Cardiac fibroblast (primary cell): Measurements from ENCODE around the gene ZNF444.

ENCODE experiments used
- DNase-seq, 2 donors: peaks; one replicate each; pipeline versions ENCODE4 v3.0.0 to v3.0.0-alpha.2; 2010; ENCODE audit warnings: low read depth in 2 of 2
- H3K4me3 ChIP-seq, 2 donors: replicated peaks in 1 of 2; 1 replicate in 1 of 2; 2 replicates in 1 of 2; pipeline ENCODE4 v1.5.1; 2011; ENCODE audit warnings: low read depth in 2 of 2, low read length in 2 of 2, mild to moderate bottlenecking in 2 of 2, moderate library complexity in 1 of 2
- TF ChIP-seq, protein P1 (sequence below): IDR thresholded peaks from one replicate; pipeline ENCODE4 v1.5.1; 2011; ENCODE audit warnings: low read depth, mild to moderate bottlenecking, low read length, inconsistent platforms

The ZNF444 gene

DNA sequence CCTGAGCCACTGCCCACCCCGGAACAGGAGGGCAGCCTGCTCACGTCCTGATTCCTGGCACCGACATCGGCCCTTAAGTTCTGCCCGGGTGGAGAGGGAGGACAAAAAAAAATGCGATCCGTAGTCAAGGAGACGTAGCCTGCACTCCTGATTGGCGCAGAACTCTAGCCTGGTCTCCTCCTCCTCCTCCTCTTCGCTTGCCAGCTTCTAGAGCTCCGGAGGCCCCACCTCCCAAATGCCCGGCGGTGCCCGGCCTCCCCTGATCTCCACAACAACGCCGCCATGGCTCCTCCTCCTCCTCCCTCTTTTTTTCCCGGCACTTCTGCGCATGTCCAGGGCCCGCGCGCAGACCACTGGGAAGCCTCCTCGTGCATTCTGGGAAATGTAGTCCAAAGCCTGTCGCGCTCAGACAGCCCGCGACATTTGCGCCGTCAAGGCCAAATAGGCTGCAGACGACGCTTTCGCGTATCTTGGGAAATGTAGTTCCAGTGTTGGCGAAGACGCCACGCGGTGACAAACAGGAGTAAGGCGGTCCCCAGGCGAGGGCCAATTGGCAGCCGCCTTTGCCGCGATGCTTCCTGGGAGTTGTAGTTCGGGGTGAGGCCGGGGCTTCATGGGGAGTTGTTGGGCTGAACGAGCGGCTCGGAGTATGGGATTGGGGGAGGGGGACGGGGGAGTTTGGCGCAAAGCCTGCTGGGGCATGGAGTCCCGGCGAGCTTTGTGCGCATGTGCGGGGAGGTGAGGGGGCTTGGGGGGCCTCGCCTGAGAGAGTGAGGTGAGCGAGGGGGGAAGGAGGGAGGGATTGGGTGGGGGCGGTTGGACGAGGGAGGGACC lies at the start of gene ZNF444:
Gene ZNF444, plus strand, starts transcription at position 705 of the 834 bp plus-strand sequence. CDS start 5,625 bp downstream, outside the sequence.
- peak within 1 kb of the TSS; percentile 65 for H3K4me3 ChIP-seq
- DNase-seq: peak; percentile 100
- TF ChIP-seq, protein P1, sequence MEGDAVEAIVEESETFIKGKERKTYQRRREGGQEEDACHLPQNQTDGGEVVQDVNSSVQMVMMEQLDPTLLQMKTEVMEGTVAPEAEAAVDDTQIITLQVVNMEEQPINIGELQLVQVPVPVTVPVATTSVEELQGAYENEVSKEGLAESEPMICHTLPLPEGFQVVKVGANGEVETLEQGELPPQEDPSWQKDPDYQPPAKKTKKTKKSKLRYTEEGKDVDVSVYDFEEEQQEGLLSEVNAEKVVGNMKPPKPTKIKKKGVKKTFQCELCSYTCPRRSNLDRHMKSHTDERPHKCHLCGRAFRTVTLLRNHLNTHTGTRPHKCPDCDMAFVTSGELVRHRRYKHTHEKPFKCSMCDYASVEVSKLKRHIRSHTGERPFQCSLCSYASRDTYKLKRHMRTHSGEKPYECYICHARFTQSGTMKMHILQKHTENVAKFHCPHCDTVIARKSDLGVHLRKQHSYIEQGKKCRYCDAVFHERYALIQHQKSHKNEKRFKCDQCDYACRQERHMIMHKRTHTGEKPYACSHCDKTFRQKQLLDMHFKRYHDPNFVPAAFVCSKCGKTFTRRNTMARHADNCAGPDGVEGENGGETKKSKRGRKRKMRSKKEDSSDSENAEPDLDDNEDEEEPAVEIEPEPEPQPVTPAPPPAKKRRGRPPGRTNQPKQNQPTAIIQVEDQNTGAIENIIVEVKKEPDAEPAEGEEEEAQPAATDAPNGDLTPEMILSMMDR: no peak

DNA sequence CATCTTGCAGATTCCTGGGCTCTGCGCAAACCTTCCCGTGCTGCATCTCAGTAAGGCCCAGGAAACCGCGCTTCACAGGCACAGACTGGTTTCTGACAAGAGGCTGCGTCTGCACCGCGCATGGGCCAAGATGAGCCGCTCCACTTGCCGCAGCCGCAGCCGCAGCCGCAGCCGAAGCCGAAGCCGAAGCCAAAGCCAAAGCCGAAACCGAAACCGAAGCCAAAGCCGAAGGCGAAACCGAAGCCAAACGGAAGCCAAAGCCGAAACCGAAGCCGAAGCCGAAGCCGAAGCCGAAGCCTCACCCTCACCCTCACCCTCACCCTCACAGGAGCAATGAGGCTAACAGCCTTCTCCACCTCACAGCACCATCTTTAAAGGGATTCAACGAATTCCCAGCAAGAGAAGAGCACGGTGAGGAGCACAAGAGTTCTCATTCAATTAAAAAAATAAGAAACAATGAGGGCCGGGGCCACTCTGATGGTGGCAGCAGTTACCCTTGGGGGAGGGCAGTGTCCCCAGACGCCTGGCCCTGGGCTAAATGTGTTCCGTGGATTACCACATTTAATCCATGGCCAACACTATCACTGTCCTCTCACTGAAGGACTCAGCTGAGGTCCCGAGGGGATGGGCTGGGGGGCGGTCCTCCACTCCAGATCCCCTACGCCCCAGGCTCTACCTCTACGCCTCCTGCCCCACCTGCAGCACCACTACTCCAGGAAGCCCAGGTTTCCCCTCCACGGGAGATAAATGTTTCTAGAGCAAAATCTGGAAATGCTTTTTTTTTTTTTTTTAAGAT lies 49.1 kb upstream of the ZNF444 start:
- H3K4me3 ChIP-seq: no peak overlapping the region
- no peak for DNase-seq

DNA sequence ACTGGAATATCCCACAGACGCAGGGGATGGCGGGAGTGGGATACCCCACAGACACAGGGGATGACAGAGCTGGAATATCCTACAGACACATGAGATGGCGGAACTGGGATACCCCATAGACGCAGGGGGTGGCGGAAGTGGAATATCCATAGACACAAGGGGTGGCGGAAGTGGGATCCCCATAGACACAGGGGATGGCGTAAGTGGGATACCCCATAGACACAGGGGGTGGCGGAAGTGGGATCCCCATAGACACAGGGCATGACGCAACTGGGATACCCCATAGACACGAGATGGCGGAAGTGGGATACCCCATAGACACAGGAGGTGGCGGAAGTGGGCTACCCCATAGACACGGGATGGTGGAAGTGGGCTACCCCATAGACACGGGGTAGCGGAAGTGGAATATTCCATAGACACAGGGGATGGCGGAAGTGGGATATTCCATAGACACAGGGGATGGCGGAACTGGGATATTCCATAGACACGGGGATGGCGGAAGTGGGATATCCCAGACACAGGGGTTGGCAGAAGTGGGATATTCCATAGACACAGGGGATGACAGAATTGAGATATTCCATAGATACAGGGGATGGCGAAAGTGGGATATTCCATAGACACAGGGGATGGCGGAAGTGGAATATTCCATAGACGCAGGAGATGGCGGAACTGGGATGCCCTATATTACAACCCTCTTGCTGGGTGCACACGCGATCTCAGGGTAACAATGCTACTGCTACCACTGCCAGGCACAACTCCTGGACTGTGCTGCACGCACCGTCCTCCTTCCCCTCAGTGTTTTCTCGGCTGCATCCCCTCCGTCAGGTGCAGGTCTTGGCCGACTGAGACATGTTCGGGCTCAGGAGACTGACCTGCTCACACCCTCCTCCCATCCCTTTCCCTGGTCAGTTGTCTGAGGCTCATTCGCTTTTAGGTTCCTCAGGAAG lies 48.1 kb upstream of the ZNF444 start:
- TF ChIP-seq, protein P1: no peak
- no peak overlapping the region for H3K4me3 ChIP-seq
- no peak for DNase-seq

More for the DNA sequence above, 49.1 kb upstream of the ZNF444 start:
- TF ChIP-seq, protein P1: no peak

DNA sequence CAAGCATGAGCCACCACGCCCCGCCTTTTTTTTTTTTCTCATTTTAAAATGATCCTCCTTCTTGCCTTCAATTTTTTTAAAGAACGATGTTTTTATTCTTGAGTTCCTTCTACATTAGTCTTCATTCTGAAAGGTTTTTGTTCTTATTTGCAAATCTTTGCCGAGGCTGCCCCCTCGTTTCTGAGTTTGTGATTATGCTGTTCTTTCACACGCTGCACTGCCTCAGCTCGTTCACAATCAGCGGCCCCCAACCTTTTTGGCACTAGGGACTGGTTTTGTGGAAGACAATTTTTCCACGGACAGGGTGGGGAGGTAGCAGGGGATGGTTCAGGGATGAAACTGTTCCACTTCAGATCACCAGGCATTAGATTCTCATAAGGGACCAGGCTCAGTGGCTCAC lies 46.6 kb upstream of the ZNF444 start:
- no peak for DNase-seq
- TF ChIP-seq, protein P1: no peak
- H3K4me3 ChIP-seq: no peak overlapping the region

DNA sequence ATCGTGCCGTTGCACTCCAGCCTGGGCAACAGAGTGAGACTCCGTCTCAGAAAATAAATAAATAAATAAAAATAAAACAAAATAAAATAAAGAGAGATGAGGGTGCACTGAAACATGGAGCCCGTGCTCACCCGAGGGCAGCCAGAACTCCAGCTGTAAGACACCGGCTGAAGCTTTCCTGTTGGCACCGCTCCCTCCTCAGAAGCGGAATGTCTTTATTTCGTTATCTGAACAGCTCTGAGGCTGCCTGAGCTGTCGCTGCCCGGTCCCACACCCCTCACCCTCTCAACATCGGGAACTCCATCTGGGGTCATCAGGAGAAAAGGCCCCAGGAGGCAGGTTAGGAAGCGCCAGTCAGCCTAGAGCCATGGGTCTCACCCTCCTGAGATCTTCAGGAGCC lies 44.4 kb upstream of the ZNF444 start:
- no peak for DNase-seq
- H3K4me3 ChIP-seq: no peak overlapping the region
- TF ChIP-seq, protein P1: no peak

DNA sequence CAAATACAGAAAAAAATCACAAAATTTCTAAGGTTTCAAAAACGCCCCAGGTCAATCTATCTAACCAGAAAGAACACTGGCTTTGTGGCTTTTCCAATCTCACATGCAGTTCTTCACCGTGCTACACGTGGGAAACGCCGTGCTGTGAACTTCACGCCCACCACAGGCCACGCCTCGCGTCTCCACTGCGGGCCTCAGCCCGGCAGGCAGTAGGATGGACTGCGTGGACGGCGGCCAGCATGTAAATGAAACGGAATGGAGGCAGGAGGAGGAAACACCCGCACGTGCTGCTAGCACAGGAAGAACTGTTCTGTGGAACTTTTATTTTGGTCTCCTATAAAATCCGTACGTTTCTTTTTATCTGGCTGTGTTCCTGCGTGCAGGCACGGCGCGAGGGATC lies 43.8 kb upstream of the ZNF444 start:
- DNase-seq: no peak
- TF ChIP-seq, protein P1: no peak

More for the DNA sequence above, 43.8 kb upstream of the ZNF444 start:
- no peak overlapping the region for H3K4me3 ChIP-seq
